Measurements from ENCODE around the gene PRDM8.

The PRDM8 gene

DNA sequence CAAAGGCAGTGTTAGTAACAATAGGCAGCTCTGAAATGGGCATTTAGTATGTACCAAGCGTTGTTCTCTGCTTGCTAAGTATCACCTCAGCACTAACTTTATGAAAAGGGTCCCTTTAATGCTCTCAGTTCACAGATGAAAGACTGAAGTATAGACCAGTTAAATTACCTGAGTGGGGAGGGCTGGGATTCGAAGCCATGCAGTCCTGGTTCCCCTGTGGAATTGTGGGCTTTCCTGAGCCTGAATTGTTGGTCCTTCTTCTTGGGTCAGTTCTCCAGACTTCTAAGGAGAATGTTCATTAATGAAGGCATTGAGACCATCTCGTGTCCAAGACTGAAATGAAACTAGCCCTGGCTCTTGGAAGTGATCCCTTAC is 7.7 kb upstream of the PRDM8 start:
- ATAC-seq (ENCODE audit: low read depth) (no peak), DNase-seq (ENCODE audit: low spot score) (no peak)
- no peak overlapping the region for H3K27ac ChIP-seq (ENCODE audit: poor library complexity, severe bottlenecking)
- H3K27me3 ChIP-seq (ENCODE audit: insufficient read depth, poor library complexity, severe bottlenecking), result no peaks in the 10 kb centered on the region
- TF ChIP-seq, protein P1, sequence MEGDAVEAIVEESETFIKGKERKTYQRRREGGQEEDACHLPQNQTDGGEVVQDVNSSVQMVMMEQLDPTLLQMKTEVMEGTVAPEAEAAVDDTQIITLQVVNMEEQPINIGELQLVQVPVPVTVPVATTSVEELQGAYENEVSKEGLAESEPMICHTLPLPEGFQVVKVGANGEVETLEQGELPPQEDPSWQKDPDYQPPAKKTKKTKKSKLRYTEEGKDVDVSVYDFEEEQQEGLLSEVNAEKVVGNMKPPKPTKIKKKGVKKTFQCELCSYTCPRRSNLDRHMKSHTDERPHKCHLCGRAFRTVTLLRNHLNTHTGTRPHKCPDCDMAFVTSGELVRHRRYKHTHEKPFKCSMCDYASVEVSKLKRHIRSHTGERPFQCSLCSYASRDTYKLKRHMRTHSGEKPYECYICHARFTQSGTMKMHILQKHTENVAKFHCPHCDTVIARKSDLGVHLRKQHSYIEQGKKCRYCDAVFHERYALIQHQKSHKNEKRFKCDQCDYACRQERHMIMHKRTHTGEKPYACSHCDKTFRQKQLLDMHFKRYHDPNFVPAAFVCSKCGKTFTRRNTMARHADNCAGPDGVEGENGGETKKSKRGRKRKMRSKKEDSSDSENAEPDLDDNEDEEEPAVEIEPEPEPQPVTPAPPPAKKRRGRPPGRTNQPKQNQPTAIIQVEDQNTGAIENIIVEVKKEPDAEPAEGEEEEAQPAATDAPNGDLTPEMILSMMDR (IDR thresholded peaks at IDR 0.05; ENCODE audit: poor library complexity, severe bottlenecking), result no peak
- no peaks in the 10 kb centered on the region for H3K36me3 ChIP-seq (ENCODE audit: low read depth)
- H3K4me3 ChIP-seq (ENCODE audit: severe bottlenecking), result no peak overlapping the region
- no peaks in the 10 kb centered on the region for H3K9me3 ChIP-seq (ENCODE audit: severe bottlenecking)
- H3K4me1 ChIP-seq (ENCODE audit: insufficient read depth, poor library complexity, severe bottlenecking), result peaks cover 3% of the 10 kb centered on the region

DNA sequence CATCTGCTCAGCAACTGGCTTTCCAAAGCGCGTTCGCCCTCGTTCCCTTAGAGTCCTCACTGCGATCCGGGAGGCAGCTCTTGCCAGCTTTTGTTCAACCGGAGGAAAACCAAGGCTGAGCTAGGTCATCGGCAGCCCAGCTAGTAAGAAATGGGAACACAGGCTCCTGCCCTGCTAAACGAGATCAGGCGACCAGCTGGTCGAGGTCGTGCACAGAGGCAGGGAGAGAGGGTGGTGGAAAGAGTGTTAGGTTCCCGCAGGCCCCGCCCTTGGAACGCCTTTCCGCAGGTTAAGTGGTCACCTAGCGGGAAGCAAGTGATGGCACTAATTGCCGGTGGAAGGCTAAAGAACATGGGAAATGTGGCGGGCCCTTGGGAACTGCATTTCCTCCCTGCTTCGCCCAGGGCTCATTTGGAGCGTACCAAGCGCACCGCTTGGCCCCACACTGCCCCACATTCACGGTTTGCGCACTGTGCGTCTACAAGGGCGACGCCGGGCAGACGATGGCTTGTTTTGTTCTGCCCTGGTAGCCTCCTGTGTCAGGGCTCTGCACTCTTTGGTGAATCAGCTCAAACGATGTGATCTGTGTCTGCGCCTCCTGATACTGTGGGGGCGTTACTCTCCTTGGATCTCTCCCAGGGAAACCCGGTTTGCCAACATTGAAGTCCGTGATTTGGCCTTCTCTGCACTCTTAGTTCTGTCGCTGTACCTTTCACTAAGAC is 7.2 kb upstream of the PRDM8 start:
- ATAC-seq (ENCODE audit: low read depth), result no peak
- TF ChIP-seq, protein P1 (IDR thresholded peaks at IDR 0.05; ENCODE audit: poor library complexity, severe bottlenecking), result no peak

DNA sequence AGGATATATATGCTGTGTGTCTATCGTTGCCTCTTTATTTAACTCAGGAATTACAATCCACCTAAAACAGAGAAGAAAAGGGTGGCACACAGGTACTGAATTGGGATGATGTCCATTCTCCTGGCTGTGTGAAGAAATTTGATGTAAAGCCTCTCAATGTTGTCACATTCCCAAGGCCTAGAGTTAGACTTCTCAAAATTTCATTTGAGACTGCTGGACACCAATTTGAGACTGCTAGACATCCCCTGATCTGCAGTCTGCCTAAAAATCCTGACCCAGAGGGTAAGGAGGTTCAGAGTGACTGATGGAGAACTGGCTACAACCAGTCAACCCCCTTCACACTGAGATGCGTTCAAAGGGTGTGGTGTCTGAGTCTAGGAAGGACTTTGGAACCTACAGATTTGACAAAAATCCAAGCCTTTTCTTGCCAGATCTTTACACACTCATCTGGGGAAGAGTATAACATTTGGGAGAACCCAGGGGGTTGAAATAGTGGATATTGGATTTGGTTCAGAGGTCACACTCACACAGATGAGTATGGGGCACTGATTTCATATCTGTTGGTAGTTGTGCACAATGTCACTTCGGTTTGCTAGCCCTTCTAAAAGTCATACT is 4.9 kb upstream of the PRDM8 start:
- ATAC-seq (ENCODE audit: low read depth), result no peak
- Histone ChIP-seq H3K4me1 (ENCODE audit: insufficient read depth, poor library complexity, severe bottlenecking) (no peaks in the 10 kb centered on the region), H3K9me3 (ENCODE audit: severe bottlenecking) (no peaks in the 10 kb centered on the region), H3K27ac (ENCODE audit: poor library complexity, severe bottlenecking) (no peak overlapping the region), H3K4me3 (ENCODE audit: severe bottlenecking) (no peak overlapping the region), H3K27me3 (ENCODE audit: insufficient read depth, poor library complexity, severe bottlenecking) (no peaks in the 10 kb centered on the region), H3K36me3 (ENCODE audit: low read depth) (no peaks in the 10 kb centered on the region)
- DNase-seq (ENCODE audit: low spot score), result no peak
- TF ChIP-seq, protein P1 (IDR thresholded peaks at IDR 0.05; ENCODE audit: poor library complexity, severe bottlenecking), result no peak

More for the DNA sequence above, 7.2 kb upstream of the PRDM8 start:
- no peak for DNase-seq (ENCODE audit: low spot score)
- no peak overlapping the region for H3K4me3 ChIP-seq (ENCODE audit: severe bottlenecking)
- peaks cover 3% of the 10 kb centered on the region for H3K4me1 ChIP-seq (ENCODE audit: insufficient read depth, poor library complexity, severe bottlenecking)
- H3K36me3 ChIP-seq (ENCODE audit: low read depth), result no peaks in the 10 kb centered on the region
- no peak overlapping the region for H3K27ac ChIP-seq (ENCODE audit: poor library complexity, severe bottlenecking)
- H3K9me3 ChIP-seq (ENCODE audit: severe bottlenecking), result no peaks in the 10 kb centered on the region
- H3K27me3 ChIP-seq (ENCODE audit: insufficient read depth, poor library complexity, severe bottlenecking), result no peaks in the 10 kb centered on the region

DNA sequence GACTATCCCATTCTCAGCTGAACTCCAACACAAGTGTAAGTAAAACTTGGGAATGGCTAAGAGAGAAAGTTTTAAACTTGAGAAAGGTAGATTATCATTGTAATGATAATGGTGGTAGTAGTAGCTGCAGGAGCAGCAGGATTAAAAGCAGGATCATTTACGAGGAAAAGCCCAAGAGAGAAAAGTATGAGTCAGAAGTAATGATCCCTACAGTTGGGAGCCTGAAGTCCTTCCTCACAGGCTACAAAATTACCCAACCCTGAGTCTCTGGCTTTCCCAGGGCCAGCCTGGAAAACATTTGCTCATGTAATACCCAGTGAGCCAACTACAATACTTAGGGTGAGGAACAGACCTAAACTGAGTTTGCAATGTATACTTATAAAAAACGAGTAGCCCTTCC is 4.4 kb upstream of the PRDM8 start:
- peaks cover under 1% of the 10 kb centered on the region for H3K4me1 ChIP-seq (ENCODE audit: insufficient read depth, poor library complexity, severe bottlenecking)
- H3K4me3 ChIP-seq (ENCODE audit: severe bottlenecking), result no peak overlapping the region
- DNase-seq (ENCODE audit: low spot score), result no peak
- H3K27ac ChIP-seq (ENCODE audit: poor library complexity, severe bottlenecking), result no peak overlapping the region
- H3K27me3 ChIP-seq (ENCODE audit: insufficient read depth, poor library complexity, severe bottlenecking), result peaks cover 4% of the 10 kb centered on the region
- TF ChIP-seq, protein P1 (IDR thresholded peaks at IDR 0.05; ENCODE audit: poor library complexity, severe bottlenecking), result no peak
- H3K9me3 ChIP-seq (ENCODE audit: severe bottlenecking), result no peaks in the 10 kb centered on the region
- no peaks in the 10 kb centered on the region for H3K36me3 ChIP-seq (ENCODE audit: low read depth)
- peak; percentile 64 for ATAC-seq (ENCODE audit: low read depth)
